ENCODE data around the gene ASB3. TPM values are rescaled to one million over a fixed set of nuclear protein-coding genes. Genes with fewer than 3 reads are reported as not detected.

ASB3 gene
- total RNA-seq, 1 donor from 2014 or later, result 17.3 TPM

DNA sequence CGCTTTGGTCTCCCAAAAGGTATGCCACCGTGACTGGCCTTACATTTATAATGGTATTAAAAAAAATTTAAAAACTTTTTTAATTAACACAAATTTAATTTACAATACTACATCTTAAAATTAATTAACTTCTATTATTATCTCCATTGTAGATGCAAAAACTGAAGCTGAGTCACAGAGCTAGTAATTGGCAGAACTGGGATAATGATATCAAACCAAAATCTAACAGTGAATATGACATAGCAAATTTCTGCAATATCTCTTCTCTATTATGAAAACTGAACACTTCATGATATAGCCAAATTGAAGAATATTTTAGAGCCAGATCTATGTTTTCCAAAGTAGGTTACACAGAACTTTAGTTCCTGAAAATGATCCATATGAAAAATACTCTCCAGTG, 85.5 kb downstream of the ASB3 start:
- DNase-seq (ENCODE audit: low read depth), result no peak
- Histone ChIP-seq H3K27me3 (ENCODE audit: control insufficient read depth, insufficient read depth, low read length) (no peaks in the 10 kb centered on the region), H3K4me3 (ENCODE audit: low read depth, low read length) (no peak overlapping the region), H3K36me3 (ENCODE audit: control insufficient read depth, insufficient read depth, low read length) (no peaks in the 10 kb centered on the region)
- TF ChIP-seq, protein P1, sequence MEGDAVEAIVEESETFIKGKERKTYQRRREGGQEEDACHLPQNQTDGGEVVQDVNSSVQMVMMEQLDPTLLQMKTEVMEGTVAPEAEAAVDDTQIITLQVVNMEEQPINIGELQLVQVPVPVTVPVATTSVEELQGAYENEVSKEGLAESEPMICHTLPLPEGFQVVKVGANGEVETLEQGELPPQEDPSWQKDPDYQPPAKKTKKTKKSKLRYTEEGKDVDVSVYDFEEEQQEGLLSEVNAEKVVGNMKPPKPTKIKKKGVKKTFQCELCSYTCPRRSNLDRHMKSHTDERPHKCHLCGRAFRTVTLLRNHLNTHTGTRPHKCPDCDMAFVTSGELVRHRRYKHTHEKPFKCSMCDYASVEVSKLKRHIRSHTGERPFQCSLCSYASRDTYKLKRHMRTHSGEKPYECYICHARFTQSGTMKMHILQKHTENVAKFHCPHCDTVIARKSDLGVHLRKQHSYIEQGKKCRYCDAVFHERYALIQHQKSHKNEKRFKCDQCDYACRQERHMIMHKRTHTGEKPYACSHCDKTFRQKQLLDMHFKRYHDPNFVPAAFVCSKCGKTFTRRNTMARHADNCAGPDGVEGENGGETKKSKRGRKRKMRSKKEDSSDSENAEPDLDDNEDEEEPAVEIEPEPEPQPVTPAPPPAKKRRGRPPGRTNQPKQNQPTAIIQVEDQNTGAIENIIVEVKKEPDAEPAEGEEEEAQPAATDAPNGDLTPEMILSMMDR (IDR thresholded peaks at IDR 0.05; ENCODE audit: insufficient read depth, low read length, poor library complexity, severe bottlenecking), result no peak

DNA sequence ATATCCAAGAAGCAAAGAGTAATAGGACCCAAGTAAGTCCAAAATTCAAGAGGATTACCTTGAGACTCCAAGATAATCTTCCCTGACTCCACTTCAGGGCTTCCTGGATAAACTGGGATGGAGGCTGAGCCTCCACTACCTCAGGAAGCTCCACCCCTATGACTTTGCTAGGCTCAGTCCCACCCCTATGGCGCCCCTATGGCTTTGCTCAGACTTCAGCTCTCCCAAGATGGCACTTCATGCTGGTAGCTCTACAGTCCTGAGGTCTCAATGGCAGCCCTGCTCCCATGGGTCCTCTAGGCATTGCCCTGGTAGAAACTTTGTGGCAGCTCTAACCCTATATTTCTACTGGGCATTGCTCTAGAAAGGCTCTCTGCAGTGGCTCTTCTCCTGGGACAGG, 89.1 kb downstream of the ASB3 start:
- Histone ChIP-seq H3K36me3 (ENCODE audit: control insufficient read depth, insufficient read depth, low read length) (no peaks in the 10 kb centered on the region), H3K4me3 (ENCODE audit: low read depth, low read length) (no peak overlapping the region), H3K27me3 (ENCODE audit: control insufficient read depth, insufficient read depth, low read length) (no peaks in the 10 kb centered on the region)
- DNase-seq (ENCODE audit: low read depth), result no peak
- TF ChIP-seq, protein P1 (IDR thresholded peaks at IDR 0.05; ENCODE audit: insufficient read depth, low read length, poor library complexity, severe bottlenecking), result no peak

DNA sequence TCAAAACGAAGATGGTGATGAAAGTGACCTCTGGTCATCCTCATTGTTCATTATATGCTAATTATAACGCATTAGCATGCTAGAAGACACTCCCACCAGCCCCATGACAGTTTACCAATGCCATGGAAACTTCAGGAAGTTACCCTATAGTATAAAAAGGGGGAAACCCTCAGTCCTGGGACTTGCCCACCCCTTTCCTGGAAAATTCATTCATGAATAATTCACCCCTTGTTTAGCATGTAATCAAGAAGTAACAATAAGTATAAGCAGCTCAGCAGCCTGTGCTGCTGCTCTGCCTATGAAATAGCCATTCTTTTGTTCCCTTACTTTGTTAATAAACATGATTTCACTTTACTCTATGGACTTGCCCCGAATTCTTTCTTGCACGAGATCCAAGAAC, 89.7 kb downstream of the ASB3 start:
- Histone ChIP-seq H3K4me3 (ENCODE audit: low read depth, low read length) (no peak overlapping the region), H3K27me3 (ENCODE audit: control insufficient read depth, insufficient read depth, low read length) (no peaks in the 10 kb centered on the region), H3K36me3 (ENCODE audit: control insufficient read depth, insufficient read depth, low read length) (no peaks in the 10 kb centered on the region)
- DNase-seq (ENCODE audit: low read depth), result no peak
- TF ChIP-seq, protein P1 (IDR thresholded peaks at IDR 0.05; ENCODE audit: insufficient read depth, low read length, poor library complexity, severe bottlenecking), result no peak

DNA sequence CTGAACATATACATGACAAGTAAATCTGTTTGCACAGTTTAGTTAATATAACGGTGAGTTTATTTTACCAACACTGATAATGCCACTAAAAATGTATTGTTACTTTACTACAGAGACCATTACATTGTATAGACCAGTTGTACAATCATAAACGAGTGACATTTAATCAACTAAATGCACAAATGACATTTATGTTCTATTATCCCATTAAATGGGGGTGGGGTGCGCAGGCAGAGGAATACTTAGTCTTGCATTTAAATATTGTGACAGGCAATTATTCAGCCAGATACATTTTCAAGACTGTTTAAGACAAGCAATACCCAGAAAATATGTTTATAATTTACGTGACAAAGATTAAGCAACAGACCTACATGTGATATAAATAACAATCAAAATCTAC, 91.2 kb downstream of the ASB3 start:
- no peaks in the 10 kb centered on the region for H3K36me3 ChIP-seq (ENCODE audit: control insufficient read depth, insufficient read depth, low read length)
- no peak for DNase-seq (ENCODE audit: low read depth)
- no peak overlapping the region for H3K4me3 ChIP-seq (ENCODE audit: low read depth, low read length)
- TF ChIP-seq, protein P1 (IDR thresholded peaks at IDR 0.05; ENCODE audit: insufficient read depth, low read length, poor library complexity, severe bottlenecking), result no peak
- no peaks in the 10 kb centered on the region for H3K27me3 ChIP-seq (ENCODE audit: control insufficient read depth, insufficient read depth, low read length)

DNA sequence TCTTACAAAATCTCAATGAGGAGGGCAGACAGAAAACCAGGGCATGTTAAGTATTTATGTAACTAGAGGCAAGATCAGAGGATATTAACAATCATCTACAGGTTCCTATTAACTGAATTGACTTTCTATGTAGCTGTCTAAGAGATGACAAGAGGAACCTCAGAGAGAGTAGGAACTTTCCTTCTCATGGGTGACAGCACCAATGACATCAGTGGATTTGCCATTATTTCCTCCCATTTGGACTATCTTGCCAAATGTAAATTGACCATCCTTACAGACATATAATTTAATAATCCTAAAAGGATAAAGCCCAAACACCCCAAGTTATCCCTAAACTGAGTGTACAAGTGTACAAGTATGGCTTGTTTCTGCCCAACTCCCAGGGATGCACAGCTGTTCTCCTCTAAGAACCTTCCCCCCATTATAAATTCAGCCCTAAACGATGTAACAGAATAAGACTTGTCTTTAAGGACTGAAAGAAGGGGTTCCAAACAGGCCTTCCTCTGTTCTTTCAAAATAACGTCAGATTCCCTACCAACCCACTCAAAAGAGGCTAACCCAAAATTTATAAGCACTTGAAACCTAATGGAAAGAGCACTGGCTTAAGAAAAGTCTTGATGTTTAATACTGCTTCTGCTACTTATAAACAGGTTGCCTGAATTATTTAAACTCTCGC, 92.5 kb downstream of the ASB3 start:
- TF ChIP-seq, protein P1 (IDR thresholded peaks at IDR 0.05; ENCODE audit: insufficient read depth, low read length, poor library complexity, severe bottlenecking), result no peak
- H3K27me3 ChIP-seq (ENCODE audit: control insufficient read depth, insufficient read depth, low read length), result no peaks in the 10 kb centered on the region
- H3K4me3 ChIP-seq (ENCODE audit: low read depth, low read length), result no peak overlapping the region
- H3K36me3 ChIP-seq (ENCODE audit: control insufficient read depth, insufficient read depth, low read length), result no peaks in the 10 kb centered on the region
- DNase-seq (ENCODE audit: low read depth), result no peak

DNA sequence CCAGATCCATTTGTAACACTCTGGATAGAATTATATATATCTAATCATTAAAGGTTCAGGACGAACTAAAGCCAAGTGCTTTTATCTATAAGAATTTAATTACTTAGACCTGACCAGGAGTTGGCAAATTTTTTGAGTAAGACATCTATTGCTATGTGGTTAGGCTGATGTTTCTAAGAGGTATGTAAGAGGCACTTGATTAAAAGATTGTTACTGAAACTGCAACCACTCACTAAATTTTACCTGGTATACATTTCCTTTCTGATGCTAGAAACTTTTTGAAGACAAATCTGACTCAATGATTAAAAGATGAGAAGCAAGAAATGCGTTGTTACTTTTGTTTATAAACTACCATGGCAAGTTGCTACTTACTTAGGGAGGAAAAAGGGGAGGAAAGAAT, 95.9 kb downstream of the ASB3 start:
- H3K36me3 ChIP-seq (ENCODE audit: control insufficient read depth, insufficient read depth, low read length), result no peaks in the 10 kb centered on the region
- TF ChIP-seq, protein P1 (IDR thresholded peaks at IDR 0.05; ENCODE audit: insufficient read depth, low read length, poor library complexity, severe bottlenecking), result no peak
- H3K27me3 ChIP-seq (ENCODE audit: control insufficient read depth, insufficient read depth, low read length), result no peaks in the 10 kb centered on the region
- H3K4me3 ChIP-seq (ENCODE audit: low read depth, low read length), result no peak overlapping the region
- DNase-seq (ENCODE audit: low read depth), result no peak

All from kidney epithelial cell (primary cell).